ENCODE measurements around the gene DUOX2. TPM values are rescaled to one million over a fixed set of nuclear protein-coding genes. Genes with fewer than 3 reads are reported as not detected.

The DUOX2 gene
- total RNA-seq = 1.3 and 1.9 TPM in 2 replicates

DNA sequence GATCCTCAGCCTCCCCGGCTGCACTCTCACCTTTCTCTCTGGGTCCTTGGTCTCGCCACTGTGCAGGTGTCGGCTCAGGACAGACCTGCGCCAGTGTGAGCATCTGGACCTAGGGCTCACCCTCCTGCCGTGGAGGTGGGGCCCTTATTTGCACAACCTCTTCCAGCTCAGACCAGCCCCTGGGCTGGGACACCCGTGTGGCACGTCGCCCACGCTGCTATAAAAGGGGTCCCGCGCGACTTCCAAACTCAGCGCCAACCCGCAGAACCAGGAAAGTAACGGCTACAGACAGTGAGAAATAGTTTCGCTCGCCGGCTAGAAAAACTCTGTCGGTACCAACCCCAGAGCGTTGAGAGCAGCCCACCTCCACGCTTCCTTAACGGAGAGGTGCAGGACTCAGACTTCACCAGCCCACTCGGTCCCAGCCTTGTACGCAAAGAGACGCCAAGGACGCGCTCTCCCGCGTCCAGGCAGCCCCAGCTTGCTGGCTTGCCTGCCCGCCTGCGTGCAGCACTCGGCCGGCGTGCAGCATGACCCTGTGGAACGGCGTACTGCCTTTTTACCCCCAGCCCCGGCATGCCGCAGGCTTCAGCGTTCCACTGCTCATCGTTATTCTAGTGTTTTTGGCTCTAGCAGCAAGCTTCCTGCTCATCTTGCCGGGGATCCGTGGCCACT, at the start of gene DUOX2, which contains the start of gene DUOXA2:
DUOX2 (minus strand) TSS at position 97 of the 675 bp plus-strand sequence. CDS start 761 bp downstream, outside the sequence.
DUOXA2 (plus strand) TSS at position 251 of the 675 bp plus-strand sequence; CDS start at position 531, 280 bp downstream.

DNA sequence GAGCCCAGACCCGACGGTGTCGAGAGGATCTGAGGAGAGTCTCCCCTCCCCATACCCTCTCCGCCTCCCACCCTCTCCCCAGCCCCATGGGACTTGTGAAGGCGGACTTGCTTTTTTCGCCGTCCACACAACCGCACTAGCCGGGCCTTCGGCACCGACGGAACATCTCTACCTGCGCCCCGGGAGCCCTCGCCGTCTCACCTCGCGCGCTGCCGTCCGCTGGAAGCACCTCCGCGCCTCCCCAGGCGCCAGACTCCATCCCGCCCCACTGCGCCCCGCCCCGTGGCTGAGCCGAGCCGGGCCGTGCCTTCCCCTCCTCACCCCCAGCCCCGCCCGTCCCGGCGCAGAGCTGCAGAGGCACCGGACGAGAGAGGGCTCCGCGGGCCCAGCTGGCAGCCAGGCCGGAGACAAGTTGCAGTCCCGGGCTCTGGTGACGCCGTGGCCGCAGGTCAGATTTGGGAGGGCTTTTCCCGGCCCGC, 15.7 kb upstream of the DUOX2 start, which contains the start of the genes DUOX1 and DUOXA1:
DUOX1 (plus strand) TSS at position 344 of the 479 bp plus-strand sequence. CDS start 1,973 bp downstream, outside the sequence.
DUOXA1 (minus strand) TSS at position 229 of the 479 bp plus-strand sequence. CDS start 6,865 bp downstream, outside the sequence.

Other genes starting within 250 kb of the DUOX2 start
- gene TERB2, start 157.5 kb downstream of the DUOX2 start, total RNA-seq = not detected in 2 replicates
- 25.4 and 26.0 TPM in 2 replicates for gene SORD, start 91.0 kb downstream of the DUOX2 start, total RNA-seq
- not detected in 2 replicates for gene DUOXA2, start 154 bp upstream of the DUOX2 start, total RNA-seq
- gene DUOXA1, start 15.7 kb upstream of the DUOX2 start, total RNA-seq = 30.3 and 32.3 TPM in 2 replicates
- gene DUOX1, start 15.8 kb upstream of the DUOX2 start, total RNA-seq = 19.0 and 34.3 TPM in 2 replicates
- gene SHF, start 73.8 kb upstream of the DUOX2 start, total RNA-seq = 1.5 and 1.7 TPM in 2 replicates
- not detected in 2 replicates for gene SLC28A2, start 138.1 kb upstream of the DUOX2 start, total RNA-seq

Measured in tracheal epithelial cell (primary cell).